ENCODE results near the gene AP1S1. TPM values are rescaled to one million over a fixed set of nuclear protein-coding genes. Genes with fewer than 3 reads are reported as not detected.
A peak's percentile ranks its signal among the peaks of the same experiment; 100 is the strongest.

The AP1S1 gene
- total and polyA plus RNA-seq, 2 of the 13 experiments (the other 11 are each of a cell fraction or from before 2014, with no cell fraction given): 57.5 to 68.1 TPM

DNA sequence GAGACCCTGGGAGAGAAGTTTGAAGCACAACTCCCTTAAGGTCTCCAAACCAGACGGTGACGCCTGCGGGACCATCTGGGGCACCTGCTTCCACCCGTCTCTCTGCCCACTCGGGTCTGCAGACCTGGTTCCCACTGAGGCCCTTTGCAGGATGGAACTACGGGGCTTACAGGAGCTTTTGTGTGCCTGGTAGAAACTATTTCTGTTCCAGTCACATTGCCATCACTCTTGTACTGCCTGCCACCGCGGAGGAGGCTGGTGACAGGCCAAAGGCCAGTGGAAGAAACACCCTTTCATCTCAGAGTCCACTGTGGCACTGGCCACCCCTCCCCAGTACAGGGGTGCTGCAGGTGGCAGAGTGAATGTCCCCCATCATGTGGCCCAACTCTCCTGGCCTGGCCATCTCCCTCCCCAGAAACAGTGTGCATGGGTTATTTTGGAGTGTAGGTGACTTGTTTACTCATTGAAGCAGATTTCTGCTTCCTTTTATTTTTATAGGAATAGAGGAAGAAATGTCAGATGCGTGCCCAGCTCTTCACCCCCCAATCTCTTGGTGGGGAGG lies 16.5 kb upstream of the AP1S1 start (continued):
- 0 out of 2 replicates have a peak, but pooled peaks have one; percentile 36 for TF ChIP-seq ZNF558 (CRISPR knock-in tag; IDR thresholded peaks at IDR 0.05; ENCODE audit: borderline replicate concordance)
- no peak for TF ChIP-seq ZNF775 (CRISPR knock-in tag; IDR thresholded peaks at IDR 0.05; ENCODE audit: borderline replicate concordance)
- TF ChIP-seq, protein P1, sequence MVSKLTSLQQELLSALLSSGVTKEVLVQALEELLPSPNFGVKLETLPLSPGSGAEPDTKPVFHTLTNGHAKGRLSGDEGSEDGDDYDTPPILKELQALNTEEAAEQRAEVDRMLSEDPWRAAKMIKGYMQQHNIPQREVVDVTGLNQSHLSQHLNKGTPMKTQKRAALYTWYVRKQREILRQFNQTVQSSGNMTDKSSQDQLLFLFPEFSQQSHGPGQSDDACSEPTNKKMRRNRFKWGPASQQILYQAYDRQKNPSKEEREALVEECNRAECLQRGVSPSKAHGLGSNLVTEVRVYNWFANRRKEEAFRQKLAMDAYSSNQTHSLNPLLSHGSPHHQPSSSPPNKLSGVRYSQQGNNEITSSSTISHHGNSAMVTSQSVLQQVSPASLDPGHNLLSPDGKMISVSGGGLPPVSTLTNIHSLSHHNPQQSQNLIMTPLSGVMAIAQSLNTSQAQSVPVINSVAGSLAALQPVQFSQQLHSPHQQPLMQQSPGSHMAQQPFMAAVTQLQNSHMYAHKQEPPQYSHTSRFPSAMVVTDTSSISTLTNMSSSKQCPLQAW (CRISPR knock-in tag; IDR thresholded peaks at IDR 0.05): peak; percentile 73
- no peak for TF ChIP-seq NFKB2 (CRISPR knock-in tag; IDR thresholded peaks at IDR 0.05; ENCODE audit: borderline replicate concordance)
- TF ChIP-seq AGO1 (IDR thresholded peaks at IDR 0.05; ENCODE audit: low read depth, low read length, poor library complexity, severe bottlenecking): peak; percentile 35
- peak; percentile 10; the same call in 1 of the 2 replicates for TF ChIP-seq SALL1 (CRISPR knock-in tag; IDR thresholded peaks at IDR 0.05)
- TF ChIP-seq, protein P2, sequence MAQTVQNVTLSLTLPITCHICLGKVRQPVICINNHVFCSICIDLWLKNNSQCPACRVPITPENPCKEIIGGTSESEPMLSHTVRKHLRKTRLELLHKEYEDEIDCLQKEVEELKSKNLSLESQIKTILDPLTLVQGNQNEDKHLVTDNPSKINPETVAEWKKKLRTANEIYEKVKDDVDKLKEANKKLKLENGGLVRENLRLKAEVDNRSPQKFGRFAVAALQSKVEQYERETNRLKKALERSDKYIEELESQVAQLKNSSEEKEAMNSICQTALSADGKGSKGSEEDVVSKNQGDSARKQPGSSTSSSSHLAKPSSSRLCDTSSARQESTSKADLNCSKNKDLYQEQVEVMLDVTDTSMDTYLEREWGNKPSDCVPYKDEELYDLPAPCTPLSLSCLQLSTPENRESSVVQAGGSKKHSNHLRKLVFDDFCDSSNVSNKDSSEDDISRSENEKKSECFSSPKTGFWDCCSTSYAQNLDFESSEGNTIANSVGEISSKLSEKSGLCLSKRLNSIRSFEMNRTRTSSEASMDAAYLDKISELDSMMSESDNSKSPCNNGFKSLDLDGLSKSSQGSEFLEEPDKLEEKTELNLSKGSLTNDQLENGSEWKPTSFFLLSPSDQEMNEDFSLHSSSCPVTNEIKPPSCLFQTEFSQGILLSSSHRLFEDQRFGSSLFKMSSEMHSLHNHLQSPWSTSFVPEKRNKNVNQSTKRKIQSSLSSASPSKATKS (CRISPR knock-in tag; IDR thresholded peaks at IDR 0.05): no peak
- TF ChIP-seq, protein P3, sequence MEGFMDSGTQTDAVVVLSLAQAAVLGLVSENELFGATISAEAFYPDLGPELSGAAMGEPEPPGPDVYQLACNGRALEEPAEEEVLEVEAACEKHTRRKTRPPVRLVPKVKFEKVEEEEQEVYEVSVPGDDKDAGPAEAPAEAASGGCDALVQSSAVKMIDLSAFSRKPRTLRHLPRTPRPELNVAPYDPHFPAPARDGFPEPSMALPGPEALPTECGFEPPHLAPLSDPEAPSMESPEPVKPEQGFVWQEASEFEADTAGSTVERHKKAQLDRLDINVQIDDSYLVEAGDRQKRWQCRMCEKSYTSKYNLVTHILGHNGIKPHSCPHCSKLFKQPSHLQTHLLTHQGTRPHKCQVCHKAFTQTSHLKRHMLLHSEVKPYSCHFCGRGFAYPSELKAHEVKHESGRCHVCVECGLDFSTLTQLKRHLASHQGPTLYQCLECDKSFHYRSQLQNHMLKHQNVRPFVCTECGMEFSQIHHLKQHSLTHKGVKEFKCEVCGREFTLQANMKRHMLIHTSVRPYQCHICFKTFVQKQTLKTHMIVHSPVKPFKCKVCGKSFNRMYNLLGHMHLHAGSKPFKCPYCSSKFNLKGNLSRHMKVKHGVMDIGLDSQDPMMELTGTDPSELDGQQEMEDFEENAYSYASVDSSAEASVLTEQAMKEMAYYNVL (CRISPR knock-in tag; IDR thresholded peaks at IDR 0.05; ENCODE audit: borderline replicate concordance): no peak
- peak; percentile 25; the same call in 1 of the 2 replicates for TF ChIP-seq ZFX (CRISPR knock-in tag; IDR thresholded peaks at IDR 0.05; ENCODE audit: low read depth)
- TF ChIP-seq, protein P4, sequence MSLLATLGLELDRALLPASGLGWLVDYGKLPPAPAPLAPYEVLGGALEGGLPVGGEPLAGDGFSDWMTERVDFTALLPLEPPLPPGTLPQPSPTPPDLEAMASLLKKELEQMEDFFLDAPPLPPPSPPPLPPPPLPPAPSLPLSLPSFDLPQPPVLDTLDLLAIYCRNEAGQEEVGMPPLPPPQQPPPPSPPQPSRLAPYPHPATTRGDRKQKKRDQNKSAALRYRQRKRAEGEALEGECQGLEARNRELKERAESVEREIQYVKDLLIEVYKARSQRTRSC (CRISPR knock-in tag; IDR thresholded peaks at IDR 0.05; ENCODE audit: low read depth): no peak
- TF ChIP-seq, protein P5, sequence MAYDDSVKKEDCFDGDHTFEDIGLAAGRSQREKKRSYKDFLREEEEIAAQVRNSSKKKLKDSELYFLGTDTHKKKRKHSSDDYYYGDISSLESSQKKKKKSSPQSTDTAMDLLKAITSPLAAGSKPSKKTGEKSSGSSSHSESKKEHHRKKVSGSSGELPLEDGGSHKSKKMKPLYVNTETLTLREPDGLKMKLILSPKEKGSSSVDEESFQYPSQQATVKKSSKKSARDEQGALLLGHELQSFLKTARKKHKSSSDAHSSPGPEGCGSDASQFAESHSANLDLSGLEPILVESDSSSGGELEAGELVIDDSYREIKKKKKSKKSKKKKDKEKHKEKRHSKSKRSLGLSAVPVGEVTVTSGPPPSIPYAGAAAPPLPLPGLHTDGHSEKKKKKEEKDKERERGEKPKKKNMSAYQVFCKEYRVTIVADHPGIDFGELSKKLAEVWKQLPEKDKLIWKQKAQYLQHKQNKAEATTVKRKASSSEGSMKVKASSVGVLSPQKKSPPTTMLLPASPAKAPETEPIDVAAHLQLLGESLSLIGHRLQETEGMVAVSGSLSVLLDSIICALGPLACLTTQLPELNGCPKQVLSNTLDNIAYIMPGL (CRISPR knock-in tag; IDR thresholded peaks at IDR 0.05; ENCODE audit: borderline replicate concordance in 1 of 2, low read depth in 1 of 2): peak in 1 of 2 experiments; percentile 14; a peak in 1 of 4 replicates
- TF ChIP-seq ZSCAN29 (CRISPR knock-in tag; conservative IDR thresholded peaks at IDR 0.05): peak; percentile 45; the same call in 1 of the 2 replicates
- TF ChIP-seq, protein P6, sequence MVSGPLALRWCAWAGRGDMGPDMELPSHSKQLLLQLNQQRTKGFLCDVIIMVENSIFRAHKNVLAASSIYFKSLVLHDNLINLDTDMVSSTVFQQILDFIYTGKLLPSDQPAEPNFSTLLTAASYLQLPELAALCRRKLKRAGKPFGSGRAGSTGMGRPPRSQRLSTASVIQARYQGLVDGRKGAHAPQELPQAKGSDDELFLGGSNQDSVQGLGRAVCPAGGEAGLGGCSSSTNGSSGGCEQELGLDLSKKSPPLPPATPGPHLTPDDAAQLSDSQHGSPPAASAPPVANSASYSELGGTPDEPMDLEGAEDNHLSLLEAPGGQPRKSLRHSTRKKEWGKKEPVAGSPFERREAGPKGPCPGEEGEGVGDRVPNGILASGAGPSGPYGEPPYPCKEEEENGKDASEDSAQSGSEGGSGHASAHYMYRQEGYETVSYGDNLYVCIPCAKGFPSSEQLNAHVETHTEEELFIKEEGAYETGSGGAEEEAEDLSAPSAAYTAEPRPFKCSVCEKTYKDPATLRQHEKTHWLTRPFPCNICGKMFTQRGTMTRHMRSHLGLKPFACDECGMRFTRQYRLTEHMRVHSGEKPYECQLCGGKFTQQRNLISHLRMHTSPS (CRISPR knock-in tag; IDR thresholded peaks at IDR 0.05; ENCODE audit: low read depth): peak; percentile 70; the same call in 1 of the 2 replicates
- TF ChIP-seq, protein P7, sequence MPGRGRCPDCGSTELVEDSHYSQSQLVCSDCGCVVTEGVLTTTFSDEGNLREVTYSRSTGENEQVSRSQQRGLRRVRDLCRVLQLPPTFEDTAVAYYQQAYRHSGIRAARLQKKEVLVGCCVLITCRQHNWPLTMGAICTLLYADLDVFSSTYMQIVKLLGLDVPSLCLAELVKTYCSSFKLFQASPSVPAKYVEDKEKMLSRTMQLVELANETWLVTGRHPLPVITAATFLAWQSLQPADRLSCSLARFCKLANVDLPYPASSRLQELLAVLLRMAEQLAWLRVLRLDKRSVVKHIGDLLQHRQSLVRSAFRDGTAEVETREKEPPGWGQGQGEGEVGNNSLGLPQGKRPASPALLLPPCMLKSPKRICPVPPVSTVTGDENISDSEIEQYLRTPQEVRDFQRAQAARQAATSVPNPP (CRISPR knock-in tag; IDR thresholded peaks at IDR 0.05): no peak
- 0 out of 2 replicates have a peak, but pooled peaks have one; percentile 31 for TF ChIP-seq ZZZ3 (CRISPR knock-in tag; IDR thresholded peaks at IDR 0.05; ENCODE audit: borderline replicate concordance)

Data from HepG2 (cell line).